ENCODE measurements around the gene SLC9A7.

Gene SLC9A7

DNA sequence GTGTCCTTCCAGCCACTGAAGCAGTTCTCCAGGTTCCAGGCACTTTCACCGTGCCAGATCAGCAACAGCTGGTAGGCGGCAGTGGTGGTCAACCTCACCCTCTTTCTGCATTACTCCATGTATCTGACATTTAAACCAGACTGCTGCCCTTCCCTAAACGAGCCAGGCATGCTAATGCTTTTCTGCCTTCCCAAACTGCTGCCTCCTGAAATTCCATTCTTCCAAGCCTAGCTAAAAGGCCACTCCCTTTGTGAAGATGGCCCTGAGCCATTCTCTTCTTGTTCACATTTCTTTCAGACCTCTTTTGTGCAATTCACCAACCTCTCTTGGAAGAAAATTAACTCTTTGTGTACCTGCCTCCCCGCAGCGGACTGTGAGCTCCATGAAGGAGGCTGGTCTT, 111.7 kb downstream of the SLC9A7 start:
- in situ Hi-C loops (cut with MboI; ENCODE audit: low pct_unique_long_range_greater_than_20kb, low sequenced_read_pairs, unreplicated experiment) = no loop called here
- TF ChIP-seq, protein P1, sequence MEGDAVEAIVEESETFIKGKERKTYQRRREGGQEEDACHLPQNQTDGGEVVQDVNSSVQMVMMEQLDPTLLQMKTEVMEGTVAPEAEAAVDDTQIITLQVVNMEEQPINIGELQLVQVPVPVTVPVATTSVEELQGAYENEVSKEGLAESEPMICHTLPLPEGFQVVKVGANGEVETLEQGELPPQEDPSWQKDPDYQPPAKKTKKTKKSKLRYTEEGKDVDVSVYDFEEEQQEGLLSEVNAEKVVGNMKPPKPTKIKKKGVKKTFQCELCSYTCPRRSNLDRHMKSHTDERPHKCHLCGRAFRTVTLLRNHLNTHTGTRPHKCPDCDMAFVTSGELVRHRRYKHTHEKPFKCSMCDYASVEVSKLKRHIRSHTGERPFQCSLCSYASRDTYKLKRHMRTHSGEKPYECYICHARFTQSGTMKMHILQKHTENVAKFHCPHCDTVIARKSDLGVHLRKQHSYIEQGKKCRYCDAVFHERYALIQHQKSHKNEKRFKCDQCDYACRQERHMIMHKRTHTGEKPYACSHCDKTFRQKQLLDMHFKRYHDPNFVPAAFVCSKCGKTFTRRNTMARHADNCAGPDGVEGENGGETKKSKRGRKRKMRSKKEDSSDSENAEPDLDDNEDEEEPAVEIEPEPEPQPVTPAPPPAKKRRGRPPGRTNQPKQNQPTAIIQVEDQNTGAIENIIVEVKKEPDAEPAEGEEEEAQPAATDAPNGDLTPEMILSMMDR (IDR thresholded peaks at IDR 0.05; ENCODE audit: extremely low read depth, insufficient read depth, missing control alignments) = no peak
- DNase-seq (ENCODE audit: low spot score) = no peak

DNA sequence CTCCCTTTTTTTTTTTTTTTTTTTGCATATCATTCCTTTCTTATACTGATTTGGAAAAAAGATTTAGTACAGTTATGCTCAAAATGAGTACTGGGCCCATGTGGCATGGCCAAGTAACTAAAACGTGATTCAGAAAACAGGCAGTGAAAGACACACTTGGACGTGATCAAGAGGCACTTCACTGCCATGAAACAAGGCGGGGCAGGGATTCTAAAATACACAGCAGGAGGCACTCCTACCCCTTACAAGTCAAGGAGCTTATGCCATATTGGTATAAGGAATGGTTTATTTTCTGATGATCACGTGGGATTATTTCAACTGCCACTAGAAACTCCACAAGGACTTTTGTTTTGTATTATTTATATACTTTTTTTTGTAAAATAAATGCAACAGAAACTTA, 113.3 kb downstream of the SLC9A7 start:
- DNase-seq (ENCODE audit: low spot score) = no peak
- TF ChIP-seq, protein P1 (IDR thresholded peaks at IDR 0.05; ENCODE audit: extremely low read depth, insufficient read depth, missing control alignments) = no peak
- in situ Hi-C loops (cut with MboI; ENCODE audit: low pct_unique_long_range_greater_than_20kb, low sequenced_read_pairs, unreplicated experiment) = no loop called here

DNA sequence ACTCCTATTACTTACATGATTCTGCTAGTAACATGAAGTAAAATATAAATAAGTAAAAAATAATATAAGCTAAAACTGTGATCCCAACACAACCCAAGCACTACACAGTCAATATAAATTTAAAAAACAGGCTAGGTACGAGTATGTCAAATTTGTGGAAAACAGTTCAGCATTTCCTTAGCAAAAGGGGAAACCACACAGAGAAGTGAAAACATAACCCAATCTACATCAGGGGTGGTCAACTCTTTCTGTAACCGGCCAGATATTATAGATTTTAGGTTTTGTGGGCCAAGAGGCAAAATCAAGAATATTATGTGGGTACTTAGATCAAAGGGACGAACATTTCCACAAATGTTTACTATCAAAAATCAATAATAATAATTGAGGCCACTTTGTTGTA, 115.3 kb downstream of the SLC9A7 start:
- DNase-seq (ENCODE audit: low spot score) = no peak
- TF ChIP-seq, protein P1 (IDR thresholded peaks at IDR 0.05; ENCODE audit: extremely low read depth, insufficient read depth, missing control alignments) = no peak
- in situ Hi-C loops (cut with MboI; ENCODE audit: low pct_unique_long_range_greater_than_20kb, low sequenced_read_pairs, unreplicated experiment) = no loop called here

DNA sequence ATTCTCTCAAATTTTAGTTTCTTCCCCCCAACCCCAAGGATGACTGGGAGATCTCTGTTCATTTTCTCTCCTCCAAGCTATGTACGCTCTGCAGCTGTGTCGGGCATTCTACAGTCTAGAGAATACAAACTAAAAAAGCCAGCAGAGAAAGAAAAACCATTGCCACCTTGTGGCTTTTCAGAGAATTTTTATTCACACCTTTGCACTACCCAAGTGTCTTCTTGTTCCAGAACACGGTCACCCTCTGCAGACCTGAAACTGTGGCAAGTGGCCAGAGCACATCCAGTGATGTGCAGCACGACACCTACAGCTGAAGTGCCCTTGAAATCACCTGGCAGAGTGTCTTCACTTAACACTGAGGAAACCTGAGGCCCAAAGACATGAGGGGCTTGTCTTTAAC, 116.8 kb downstream of the SLC9A7 start:
- in situ Hi-C loops (cut with MboI; ENCODE audit: low pct_unique_long_range_greater_than_20kb, low sequenced_read_pairs, unreplicated experiment) = no loop called here
- no peak for DNase-seq (ENCODE audit: low spot score)
- TF ChIP-seq, protein P1 (IDR thresholded peaks at IDR 0.05; ENCODE audit: extremely low read depth, insufficient read depth, missing control alignments) = peak; percentile 37

DNA sequence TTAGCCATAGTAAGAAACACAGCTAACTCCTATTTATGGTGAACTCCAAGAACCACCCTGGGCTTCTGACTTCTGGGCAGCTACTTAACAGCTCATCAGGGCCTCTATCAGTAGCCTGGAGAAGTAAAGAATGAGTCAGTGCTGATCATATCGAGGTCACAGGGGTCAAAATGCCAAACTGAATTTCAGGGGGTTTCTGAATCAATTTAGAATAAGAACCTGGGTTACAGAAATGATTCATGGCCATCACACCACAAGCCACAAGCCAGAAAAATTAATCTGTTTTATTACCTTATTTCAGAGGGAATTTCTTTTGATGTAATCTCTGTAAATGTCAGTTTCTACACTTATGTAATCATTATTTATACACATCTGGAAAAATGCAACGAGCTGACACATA, 121.0 kb downstream of the SLC9A7 start:
- in situ Hi-C loops (cut with MboI; ENCODE audit: low pct_unique_long_range_greater_than_20kb, low sequenced_read_pairs, unreplicated experiment) = loop anchor here (10.0 kb wide), 1 partner anchor 83 kb away; no protein-coding TSS in a partner anchor
- peak; percentile 38 for DNase-seq (ENCODE audit: low spot score)
- TF ChIP-seq, protein P1 (IDR thresholded peaks at IDR 0.05; ENCODE audit: extremely low read depth, insufficient read depth, missing control alignments) = no peak

DNA sequence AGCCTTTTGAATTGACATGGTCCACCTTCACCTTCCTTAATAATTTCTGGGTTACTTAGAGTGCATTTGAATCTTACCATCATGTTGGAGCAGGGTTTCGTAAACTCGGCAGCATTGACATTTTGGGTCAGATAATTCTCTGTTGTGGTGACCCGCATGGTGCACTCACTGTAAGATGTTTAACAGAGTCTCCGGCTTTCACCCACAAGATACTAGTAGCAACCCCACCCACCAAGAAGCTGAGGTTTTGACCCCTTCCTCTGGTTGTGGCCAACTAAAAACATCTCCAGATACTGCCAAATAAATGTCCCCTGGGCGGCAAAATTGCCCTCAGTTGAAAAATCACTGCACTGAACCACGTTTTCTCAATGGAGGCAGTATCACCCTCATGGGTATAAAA, 122.7 kb downstream of the SLC9A7 start:
- TF ChIP-seq, protein P1 (IDR thresholded peaks at IDR 0.05; ENCODE audit: extremely low read depth, insufficient read depth, missing control alignments) = no peak

DNA sequence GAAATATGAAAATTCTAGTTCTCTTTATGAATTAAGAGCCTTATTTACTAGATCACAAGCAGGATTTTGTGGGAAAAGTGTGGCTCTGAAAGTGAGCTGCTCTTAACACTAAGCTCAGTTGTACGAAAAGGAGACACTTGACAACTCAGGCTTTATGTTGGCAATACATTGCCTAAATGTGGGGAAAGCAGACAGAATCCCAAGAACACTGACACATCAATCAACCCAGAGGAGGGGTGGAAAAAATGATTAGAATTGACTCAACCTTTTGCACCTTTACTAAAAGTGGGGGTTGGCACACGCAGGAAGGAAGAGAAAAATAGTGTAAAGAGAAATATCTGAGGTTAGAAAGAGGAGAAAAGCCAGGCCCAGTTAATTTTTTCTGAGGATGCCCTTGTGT, 123.7 kb downstream of the SLC9A7 start:
- in situ Hi-C loops (cut with MboI; ENCODE audit: low pct_unique_long_range_greater_than_20kb, low sequenced_read_pairs, unreplicated experiment) = loop anchor here (10.0 kb wide), 1 partner anchor 80 kb away; no protein-coding TSS in a partner anchor
- TF ChIP-seq, protein P1 (IDR thresholded peaks at IDR 0.05; ENCODE audit: extremely low read depth, insufficient read depth, missing control alignments) = no peak
- no peak for DNase-seq (ENCODE audit: low spot score)

More for the DNA sequence above, 122.7 kb downstream of the SLC9A7 start:
- in situ Hi-C loops (cut with MboI; ENCODE audit: low pct_unique_long_range_greater_than_20kb, low sequenced_read_pairs, unreplicated experiment) = loop anchor here (10.0 kb wide), 1 partner anchor 81 kb away; no protein-coding TSS in a partner anchor
- DNase-seq (ENCODE audit: low spot score) = no peak
